ENCODE data around the gene S100P.
"Not testable (repeated sequence)": the region's sequence is repeated elsewhere in the genome, so short reads cannot be mapped to it uniquely, and the experiment has no call there.

S100P gene

GRCh38 chr4:6699903-6700302 lies 6.2 kb downstream of the S100P start:
- no peak for DNase-seq

- no peak for DNase-seq
Observed at GRCh38 chr4:6701371-6701770, 7.7 kb downstream of the S100P start.

- no peak for DNase-seq
Observed at GRCh38 chr4:6702761-6703160, 9.1 kb downstream of the S100P start.

GRCh38 chr4:6703786-6704185 lies 10.1 kb downstream of the S100P start:
- DNase-seq = no peak

GRCh38 chr4:6705646-6706045 lies 12.0 kb downstream of the S100P start:
- no peak for DNase-seq

GRCh38 chr4:6706173-6706572 lies 12.5 kb downstream of the S100P start:
- DNase-seq = no peak

- DNase-seq = no peak
Observed at GRCh38 chr4:6709230-6710114, 15.8 kb downstream of the S100P start, which contains the start of gene MRFAP1L1. TSS of gene MRFAP1L1 (minus strand) at chr4:6709865. CDS start at chr4:6709629, 236 bp downstream.

- no peak for DNase-seq
Observed at GRCh38 chr4:6710282-6710681, 16.6 kb downstream of the S100P start.

GRCh38 chr4:6710996-6711395 lies 17.3 kb downstream of the S100P start:
- no peak for DNase-seq

GRCh38 chr4:6714954-6715353 lies 21.3 kb downstream of the S100P start:
- DNase-seq = no peak

- DNase-seq = no peak
Observed at GRCh38 chr4:6715704-6716017, 22.0 kb downstream of the S100P start.

GRCh38 chr4:6716018-6716911 lies 22.6 kb downstream of the S100P start, which contains the start of gene BLOC1S4:
TSS of gene BLOC1S4 (plus strand) at chr4:6716174. CDS start at chr4:6716210, 36 bp downstream.
- no peak for DNase-seq

- no peak for DNase-seq
Observed at GRCh38 chr4:6716958-6717655, 23.4 kb downstream of the S100P start.

- no peak for DNase-seq
Observed at GRCh38 chr4:6718932-6719610, 25.4 kb downstream of the S100P start.

- no peak for DNase-seq
Observed at GRCh38 chr4:6719611-6720179, 26.0 kb downstream of the S100P start.

GRCh38 chr4:6720202-6720699 lies 26.6 kb downstream of the S100P start:
- no peak for DNase-seq

- DNase-seq = no peak
Observed at GRCh38 chr4:6721121-6721520, 27.4 kb downstream of the S100P start.

- no peak for DNase-seq
Observed at GRCh38 chr4:6722891-6723290, 29.2 kb downstream of the S100P start.

- no peak for DNase-seq
Observed at GRCh38 chr4:6723851-6724250, 30.2 kb downstream of the S100P start.

GRCh38 chr4:6724421-6725111 lies 30.9 kb downstream of the S100P start:
- no peak for DNase-seq

GRCh38 chr4:6725427-6725961 lies 31.8 kb downstream of the S100P start:
- not testable (repeated sequence) for DNase-seq

All from cortex of kidney (tissue), 1 donor.